HEK293 (cell line): ENCODE measurements around the gene TRIM3.

Experiments used
- CTCF ChIA-PET: fragments of 350-600 bp; formaldehyde crosslinking; extraction: SDS; loops from one replicate; lab custom pipeline; 2021; ENCODE audit warnings: antibody characterized with exemption; lab: Yijun Ruan, JAX
- POLR2A ChIA-PET: fragments of 300-600 bp; formaldehyde crosslinking; extraction: SDS; loops from one replicate; lab custom pipeline; 2020; ENCODE audit warnings: antibody characterized with exemption, inconsistent platforms; lab: Yijun Ruan, JAX
- H3K27ac ChIP-seq: fragments of 200-500 bp; sonication (Bioruptor generic); 2 replicates; pipeline ENCODE4 v1.5.1; 2014; ENCODE audit warnings: low read depth, low read length, control low read depth, inconsistent platforms; ENCODE audit errors: extremely low read depth
- H3K36me3 ChIP-seq, 2 experiments: fragments of 200-500 bp in 1 of 2; sonication (Bioruptor generic) in 1 of 2; 1 replicate in 1 of 2; 2 replicates in 1 of 2; pipeline ENCODE4 v1.5.1; 2014 to 2017; ENCODE audit warnings: inconsistent platforms in 2 of 2, low read length in 2 of 2; ENCODE audit not compliant: control insufficient read depth in 2 of 2, insufficient read depth in 1 of 2
- H3K4me1 ChIP-seq: fragments of 200-500 bp; sonication (Bioruptor generic); 2 replicates; pipeline ENCODE4 v1.5.1; 2014; ENCODE audit warnings: mild to moderate bottlenecking, low read length, inconsistent platforms; ENCODE audit not compliant: control insufficient read depth, insufficient read depth
- H3K4me3 ChIP-seq: 2 replicates; pipeline ENCODE4 v1.5.1; 2011; ENCODE audit warnings: low read depth, mild to moderate bottlenecking, control low read depth, low read length, moderate library complexity
- H3K9me3 ChIP-seq: fragments of 200-500 bp; sonication (Bioruptor generic); 2 replicates; pipeline ENCODE4 v1.5.1; 2014; ENCODE audit warnings: low read depth, low read length, inconsistent platforms; ENCODE audit not compliant: control insufficient read depth, insufficient read depth
- MYNN ChIP-seq: fragments of 450-650 bp; formaldehyde crosslinking; IDR thresholded peaks from 2 replicates; pipeline ENCODE4 v1.5.1; 2016; ENCODE audit warnings: missing biosample characterization, missing genetic modification characterization, borderline replicate concordance
- ZBTB44 ChIP-seq: fragments of 450-650 bp; IDR thresholded peaks from 2 replicates; pipeline ENCODE4 v1.5.1; 2018; ENCODE audit warnings: missing biosample characterization, mild to moderate bottlenecking, missing genetic modification characterization
- ZEB2 ChIP-seq: fragments of 450-650 bp; formaldehyde crosslinking; IDR thresholded peaks from 2 replicates; pipeline ENCODE4 v1.5.1; 2016; ENCODE audit warnings: missing biosample characterization, missing genetic modification characterization
- ZNF112 ChIP-seq: fragments of 450-650 bp; formaldehyde crosslinking; IDR thresholded peaks from 2 replicates; pipeline ENCODE4 v1.5.0; 2017; ENCODE audit warnings: missing biosample characterization, missing genetic modification characterization
- ZNF157 ChIP-seq: fragments of 450-650 bp; formaldehyde crosslinking; IDR thresholded peaks from 2 replicates; pipeline ENCODE4 v1.5.1; 2016; ENCODE audit warnings: missing biosample characterization, missing genetic modification characterization
- ZNF16 ChIP-seq: fragments of 450-650 bp; formaldehyde crosslinking; IDR thresholded peaks from 2 replicates; pipeline ENCODE4 v1.5.1; 2016; ENCODE audit warnings: low read depth, missing biosample characterization, missing genetic modification characterization
- ZNF221 ChIP-seq: fragments of 450-650 bp; formaldehyde crosslinking; IDR thresholded peaks from 2 replicates; pipeline ENCODE4 v1.5.1; 2017; ENCODE audit warnings: missing biosample characterization, missing genetic modification characterization, borderline replicate concordance
- ZNF24 ChIP-seq: fragments of 450-650 bp; formaldehyde crosslinking; IDR thresholded peaks from 2 replicates; pipeline ENCODE4 v1.5.1; 2016; ENCODE audit warnings: missing biosample characterization, missing genetic modification characterization
- ZNF561 ChIP-seq: fragments of 450-650 bp; IDR thresholded peaks from 2 replicates; pipeline ENCODE4 v1.5.1; 2018; ENCODE audit warnings: missing biosample characterization, missing genetic modification characterization, borderline replicate concordance
- ZNF707 ChIP-seq: fragments of 450-650 bp; formaldehyde crosslinking; IDR thresholded peaks from 2 replicates; pipeline ENCODE4 v1.5.1; 2016; ENCODE audit warnings: missing biosample characterization, missing genetic modification characterization
- ZNF830 ChIP-seq: fragments of 450-650 bp; IDR thresholded peaks from 2 replicates; pipeline ENCODE4 v1.5.0; 2018; ENCODE audit warnings: missing biosample characterization, missing genetic modification characterization, low read depth, mild to moderate bottlenecking, moderate library complexity
- ZSCAN23 ChIP-seq: fragments of 450-650 bp; formaldehyde crosslinking; IDR thresholded peaks from 2 replicates; pipeline ENCODE4 v1.5.1; 2016; ENCODE audit warnings: missing biosample characterization, missing genetic modification characterization
- TF ChIP-seq, protein P1 (sequence below): fragments of 450-650 bp; IDR thresholded peaks from 2 replicates; pipeline ENCODE4 v1.5.1; 2018; ENCODE audit warnings: missing biosample characterization, missing genetic modification characterization
- TF ChIP-seq, protein P2 (sequence below): fragments of 450-650 bp; formaldehyde crosslinking; IDR thresholded peaks from 2 replicates; pipeline ENCODE4 v1.5.1; 2016; ENCODE audit warnings: missing biosample characterization, missing genetic modification characterization
- TF ChIP-seq, protein P3 (sequence below): fragments of 450-650 bp; formaldehyde crosslinking; IDR thresholded peaks from 2 replicates; pipeline ENCODE4 v1.5.1; 2016; ENCODE audit warnings: missing biosample characterization, missing genetic modification characterization
- TF ChIP-seq, protein P4 (sequence below): fragments of 450-650 bp; formaldehyde crosslinking; conservative IDR thresholded peaks from 2 replicates; pipeline ENCODE4 v1.5.1; 2016; ENCODE audit warnings: low read depth, missing biosample characterization, missing genetic modification characterization

The TRIM3 gene

DNA sequence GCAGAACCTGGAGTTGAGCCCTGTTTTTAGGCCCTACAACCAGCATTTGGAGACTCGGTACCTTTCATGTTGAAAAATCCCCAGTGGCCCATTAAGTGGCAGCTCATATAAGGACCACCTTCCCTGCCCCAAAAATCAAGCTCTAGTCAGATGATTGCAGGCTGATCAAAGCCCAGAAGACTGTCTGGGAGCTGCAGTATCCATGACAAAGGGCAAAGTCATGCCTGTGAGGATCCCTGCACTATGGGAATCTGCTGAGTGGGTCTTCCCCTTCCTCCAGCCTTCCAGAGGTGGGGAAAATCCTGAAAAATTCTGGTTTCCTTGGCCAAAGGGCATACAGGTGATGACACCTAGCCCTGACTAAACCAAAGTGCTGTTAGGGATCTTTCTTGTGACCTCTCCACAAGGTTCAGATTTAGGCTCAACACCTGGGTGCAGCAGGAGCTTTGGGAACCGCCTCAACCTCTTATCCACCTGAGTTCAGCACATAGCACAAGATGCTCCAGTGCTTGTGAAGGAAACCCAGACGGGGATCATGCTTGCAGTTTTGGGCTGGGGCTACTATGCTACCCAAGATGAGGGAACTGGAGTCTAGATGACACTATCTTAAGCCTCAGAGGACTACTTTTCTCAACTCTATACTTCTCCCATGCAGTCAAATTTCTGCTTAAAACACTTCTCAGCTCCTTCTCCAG is 1.2 kb upstream of the TRIM3 start (continued):
- TF ChIP-seq ZNF157 (no peak), ZNF112 (tag by site-specific recombination) (no peak), ZNF830 (tag by site-specific recombination) (no peak), ZNF16 (tag by site-specific recombination) (no peak), ZSCAN23 (tag by site-specific recombination) (no peak)
- TF ChIP-seq, protein P1, sequence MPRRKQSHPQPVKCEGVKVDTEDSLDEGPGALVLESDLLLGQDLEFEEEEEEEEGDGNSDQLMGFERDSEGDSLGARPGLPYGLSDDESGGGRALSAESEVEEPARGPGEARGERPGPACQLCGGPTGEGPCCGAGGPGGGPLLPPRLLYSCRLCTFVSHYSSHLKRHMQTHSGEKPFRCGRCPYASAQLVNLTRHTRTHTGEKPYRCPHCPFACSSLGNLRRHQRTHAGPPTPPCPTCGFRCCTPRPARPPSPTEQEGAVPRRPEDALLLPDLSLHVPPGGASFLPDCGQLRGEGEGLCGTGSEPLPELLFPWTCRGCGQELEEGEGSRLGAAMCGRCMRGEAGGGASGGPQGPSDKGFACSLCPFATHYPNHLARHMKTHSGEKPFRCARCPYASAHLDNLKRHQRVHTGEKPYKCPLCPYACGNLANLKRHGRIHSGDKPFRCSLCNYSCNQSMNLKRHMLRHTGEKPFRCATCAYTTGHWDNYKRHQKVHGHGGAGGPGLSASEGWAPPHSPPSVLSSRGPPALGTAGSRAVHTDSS (tag by site-specific recombination): no peak
- TF ChIP-seq, protein P2, sequence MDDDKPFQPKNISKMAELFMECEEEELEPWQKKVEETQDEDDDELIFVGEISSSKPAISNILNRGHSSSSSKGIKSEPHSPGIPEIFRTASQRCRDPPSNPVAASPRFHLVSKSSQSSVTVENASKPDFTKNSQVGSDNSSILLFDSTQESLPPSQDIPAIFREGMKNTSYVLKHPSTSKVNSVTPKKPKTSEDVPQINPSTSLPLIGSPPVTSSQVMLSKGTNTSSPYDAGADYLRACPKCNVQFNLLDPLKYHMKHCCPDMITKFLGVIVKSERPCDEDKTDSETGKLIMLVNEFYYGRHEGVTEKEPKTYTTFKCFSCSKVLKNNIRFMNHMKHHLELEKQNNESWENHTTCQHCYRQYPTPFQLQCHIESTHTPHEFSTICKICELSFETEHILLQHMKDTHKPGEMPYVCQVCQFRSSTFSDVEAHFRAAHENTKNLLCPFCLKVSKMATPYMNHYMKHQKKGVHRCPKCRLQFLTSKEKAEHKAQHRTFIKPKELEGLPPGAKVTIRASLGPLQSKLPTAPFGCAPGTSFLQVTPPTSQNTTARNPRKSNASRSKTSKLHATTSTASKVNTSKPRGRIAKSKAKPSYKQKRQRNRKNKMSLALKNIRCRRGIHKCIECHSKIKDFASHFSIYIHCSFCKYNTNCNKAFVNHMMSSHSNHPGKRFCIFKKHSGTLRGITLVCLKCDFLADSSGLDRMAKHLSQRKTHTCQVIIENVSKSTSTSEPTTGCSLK (tag by site-specific recombination): no peak
- TF ChIP-seq, protein P3, sequence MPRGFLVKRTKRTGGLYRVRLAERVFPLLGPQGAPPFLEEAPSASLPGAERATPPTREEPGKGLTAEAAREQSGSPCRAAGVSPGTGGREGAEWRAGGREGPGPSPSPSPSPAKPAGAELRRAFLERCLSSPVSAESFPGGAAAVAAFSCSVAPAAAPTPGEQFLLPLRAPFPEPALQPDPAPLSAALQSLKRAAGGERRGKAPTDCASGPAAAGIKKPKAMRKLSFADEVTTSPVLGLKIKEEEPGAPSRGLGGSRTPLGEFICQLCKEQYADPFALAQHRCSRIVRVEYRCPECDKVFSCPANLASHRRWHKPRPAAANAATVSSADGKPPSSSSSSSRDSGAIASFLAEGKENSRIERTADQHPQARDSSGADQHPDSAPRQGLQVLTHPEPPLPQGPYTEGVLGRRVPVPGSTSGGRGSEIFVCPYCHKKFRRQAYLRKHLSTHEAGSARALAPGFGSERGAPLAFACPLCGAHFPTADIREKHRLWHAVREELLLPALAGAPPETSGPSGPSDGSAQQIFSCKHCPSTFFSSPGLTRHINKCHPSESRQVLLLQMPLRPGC (tag by site-specific recombination): no peak

- H3K4me3 ChIP-seq: peak overlapping the region; percentile 51
- no peaks in the 10 kb centered on the region for H3K9me3 ChIP-seq
- peak overlapping the region; percentile 50; the same call in 1 of the 2 replicates for H3K27ac ChIP-seq
- H3K36me3 ChIP-seq: peaks cover 0 to 34% of the 10 kb centered on the region in 2 experiments; a peak in 1 of 3 replicates
- ChIA-PET CTCF (interaction anchor here (0.6 to 6.3 kb wide), 5 partner anchors 8 to 96 kb away, joined by 4 to 27 read pairs (median 5); no protein-coding TSS in a partner anchor), POLR2A (interaction anchor here (0.7 to 2.3 kb wide), 3 partner anchors 11 to 29 kb away, joined by 3 to 9 read pairs (median 4); no protein-coding TSS in a partner anchor)
- no peak for TF ChIP-seq ZNF707 (tag by site-specific recombination)
- TF ChIP-seq, protein P4, sequence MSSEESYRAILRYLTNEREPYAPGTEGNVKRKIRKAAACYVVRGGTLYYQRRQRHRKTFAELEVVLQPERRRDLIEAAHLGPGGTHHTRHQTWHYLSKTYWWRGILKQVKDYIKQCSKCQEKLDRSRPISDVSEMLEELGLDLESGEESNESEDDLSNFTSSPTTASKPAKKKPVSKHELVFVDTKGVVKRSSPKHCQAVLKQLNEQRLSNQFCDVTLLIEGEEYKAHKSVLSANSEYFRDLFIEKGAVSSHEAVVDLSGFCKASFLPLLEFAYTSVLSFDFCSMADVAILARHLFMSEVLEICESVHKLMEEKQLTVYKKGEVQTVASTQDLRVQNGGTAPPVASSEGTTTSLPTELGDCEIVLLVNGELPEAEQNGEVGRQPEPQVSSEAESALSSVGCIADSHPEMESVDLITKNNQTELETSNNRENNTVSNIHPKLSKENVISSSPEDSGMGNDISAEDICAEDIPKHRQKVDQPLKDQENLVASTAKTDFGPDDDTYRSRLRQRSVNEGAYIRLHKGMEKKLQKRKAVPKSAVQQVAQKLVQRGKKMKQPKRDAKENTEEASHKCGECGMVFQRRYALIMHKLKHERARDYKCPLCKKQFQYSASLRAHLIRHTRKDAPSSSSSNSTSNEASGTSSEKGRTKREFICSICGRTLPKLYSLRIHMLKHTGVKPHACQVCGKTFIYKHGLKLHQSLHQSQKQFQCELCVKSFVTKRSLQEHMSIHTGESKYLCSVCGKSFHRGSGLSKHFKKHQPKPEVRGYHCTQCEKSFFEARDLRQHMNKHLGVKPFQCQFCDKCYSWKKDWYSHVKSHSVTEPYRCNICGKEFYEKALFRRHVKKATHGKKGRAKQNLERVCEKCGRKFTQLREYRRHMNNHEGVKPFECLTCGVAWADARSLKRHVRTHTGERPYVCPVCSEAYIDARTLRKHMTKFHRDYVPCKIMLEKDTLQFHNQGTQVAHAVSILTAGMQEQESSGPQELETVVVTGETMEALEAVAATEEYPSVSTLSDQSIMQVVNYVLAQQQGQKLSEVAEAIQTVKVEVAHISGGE: 0 out of 2 replicates have a peak, but pooled peaks have one; percentile 3
- H3K4me1 ChIP-seq: no peaks in the 10 kb centered on the region
These were observed 662 bp upstream of the TRIM3 start for GRCh38 chr11:6474413-6474792.

- no peak for TF ChIP-seq MYNN
- TF ChIP-seq ZNF561: no peak
- TF ChIP-seq ZEB2 (tag by site-specific recombination): no peak
- TF ChIP-seq ZBTB44 (tag by site-specific recombination): no peak
- no peak for TF ChIP-seq ZNF221
- TF ChIP-seq ZNF24 (tag by site-specific recombination): no peak
- ChIA-PET POLR2A (interaction anchor here (0.7 to 2.3 kb wide), 5 partner anchors 9 to 94 kb away, joined by 3 to 9 read pairs (median 7); partner anchors contain the start of genes APBB1, ARFIP2, SMPD1 and TIMM10B), CTCF (interaction anchor here (1.1 to 6.3 kb wide), 3 partner anchors 30 to 94 kb away, joined by 3 to 27 read pairs (median 5); no protein-coding TSS in a partner anchor)
- peaks cover 0 to 19% of the 10 kb centered on the region in 2 experiments; a peak in 1 of 3 replicates for H3K36me3 ChIP-seq
- H3K4me3 ChIP-seq: peak overlapping the region; percentile 74
- H3K9me3 ChIP-seq: no peaks in the 10 kb centered on the region
- no peaks in the 10 kb centered on the region for H3K4me1 ChIP-seq
- H3K27ac ChIP-seq: no peak overlapping the region
These were observed 807 bp downstream of the TRIM3 start for GRCh38 chr11:6472934-6473333.
